ENCODE results near the gene APAF1.

Gene APAF1

DNA sequence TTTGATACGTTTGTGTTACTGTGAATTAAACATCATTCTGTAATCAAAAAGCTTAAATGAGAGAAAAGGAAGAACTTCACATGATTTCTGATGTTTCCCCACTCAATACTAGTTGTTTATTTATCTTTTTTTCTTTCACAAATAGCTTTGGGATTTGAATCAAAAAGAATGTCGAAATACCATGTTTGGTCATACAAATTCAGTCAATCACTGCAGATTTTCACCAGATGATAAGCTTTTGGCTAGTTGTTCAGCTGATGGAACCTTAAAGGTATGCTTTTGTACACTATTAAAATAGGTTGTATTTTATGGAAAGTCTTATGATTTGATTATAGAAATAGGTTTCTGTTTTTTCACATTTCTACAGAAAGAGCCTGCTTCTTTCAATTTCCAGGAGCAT lies 41.5 kb downstream of the APAF1 start:
- no peak for DNase-seq (ENCODE audit: low read depth)
- H3K4me3 ChIP-seq (ENCODE audit: low read depth, low read length), result no peak overlapping the region
- TF ChIP-seq, protein P1, sequence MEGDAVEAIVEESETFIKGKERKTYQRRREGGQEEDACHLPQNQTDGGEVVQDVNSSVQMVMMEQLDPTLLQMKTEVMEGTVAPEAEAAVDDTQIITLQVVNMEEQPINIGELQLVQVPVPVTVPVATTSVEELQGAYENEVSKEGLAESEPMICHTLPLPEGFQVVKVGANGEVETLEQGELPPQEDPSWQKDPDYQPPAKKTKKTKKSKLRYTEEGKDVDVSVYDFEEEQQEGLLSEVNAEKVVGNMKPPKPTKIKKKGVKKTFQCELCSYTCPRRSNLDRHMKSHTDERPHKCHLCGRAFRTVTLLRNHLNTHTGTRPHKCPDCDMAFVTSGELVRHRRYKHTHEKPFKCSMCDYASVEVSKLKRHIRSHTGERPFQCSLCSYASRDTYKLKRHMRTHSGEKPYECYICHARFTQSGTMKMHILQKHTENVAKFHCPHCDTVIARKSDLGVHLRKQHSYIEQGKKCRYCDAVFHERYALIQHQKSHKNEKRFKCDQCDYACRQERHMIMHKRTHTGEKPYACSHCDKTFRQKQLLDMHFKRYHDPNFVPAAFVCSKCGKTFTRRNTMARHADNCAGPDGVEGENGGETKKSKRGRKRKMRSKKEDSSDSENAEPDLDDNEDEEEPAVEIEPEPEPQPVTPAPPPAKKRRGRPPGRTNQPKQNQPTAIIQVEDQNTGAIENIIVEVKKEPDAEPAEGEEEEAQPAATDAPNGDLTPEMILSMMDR (IDR thresholded peaks at IDR 0.05; ENCODE audit: insufficient read depth, low read depth, low read length, missing control alignments), result no peak

GRCh38 chr12:98691351-98691750 lies 46.3 kb downstream of the APAF1 start:
- H3K4me3 ChIP-seq (ENCODE audit: low read depth, low read length), result no peak overlapping the region
- DNase-seq (ENCODE audit: low read depth), result no peak
- TF ChIP-seq, protein P1 (IDR thresholded peaks at IDR 0.05; ENCODE audit: insufficient read depth, low read depth, low read length, missing control alignments), result no peak

DNA sequence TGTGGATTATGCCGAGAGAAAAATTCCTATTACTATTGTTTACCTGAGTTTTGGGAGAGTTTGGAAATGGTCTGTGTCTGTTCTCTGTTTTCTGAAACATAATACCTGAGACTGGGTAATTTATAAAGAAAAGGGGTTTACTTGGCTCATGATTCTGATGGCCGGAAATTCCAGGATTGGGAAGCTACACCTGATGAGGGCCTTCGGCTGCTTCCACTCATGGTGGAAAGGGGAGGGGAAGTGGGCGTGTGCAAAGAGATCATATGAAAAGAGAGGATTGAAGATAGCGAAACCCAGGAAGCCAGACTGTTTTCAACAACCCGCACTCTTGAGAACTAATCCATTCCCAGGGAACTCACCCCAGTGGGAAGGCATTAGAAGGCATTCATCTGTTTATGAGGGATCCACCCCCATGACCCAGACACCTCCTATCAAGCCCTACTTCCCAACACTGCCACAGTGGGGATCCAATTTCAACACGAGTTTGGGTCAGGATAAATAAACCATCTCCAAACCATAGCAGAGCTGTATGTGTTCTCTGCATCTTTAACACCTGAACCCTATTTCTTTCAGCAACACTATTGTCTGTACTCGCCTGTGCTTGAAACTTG lies 51.1 kb downstream of the APAF1 start:
- DNase-seq (ENCODE audit: low read depth), result no peak
- TF ChIP-seq, protein P1 (IDR thresholded peaks at IDR 0.05; ENCODE audit: insufficient read depth, low read depth, low read length, missing control alignments), result no peak
- H3K4me3 ChIP-seq (ENCODE audit: low read depth, low read length), result no peak overlapping the region

- DNase-seq (ENCODE audit: low read depth), result no peak
- H3K4me3 ChIP-seq (ENCODE audit: low read depth, low read length), result no peak overlapping the region
- TF ChIP-seq, protein P1 (IDR thresholded peaks at IDR 0.05; ENCODE audit: insufficient read depth, low read depth, low read length, missing control alignments), result no peak
These were observed 52.1 kb downstream of the APAF1 start for GRCh38 chr12:98697209-98697608.

DNA sequence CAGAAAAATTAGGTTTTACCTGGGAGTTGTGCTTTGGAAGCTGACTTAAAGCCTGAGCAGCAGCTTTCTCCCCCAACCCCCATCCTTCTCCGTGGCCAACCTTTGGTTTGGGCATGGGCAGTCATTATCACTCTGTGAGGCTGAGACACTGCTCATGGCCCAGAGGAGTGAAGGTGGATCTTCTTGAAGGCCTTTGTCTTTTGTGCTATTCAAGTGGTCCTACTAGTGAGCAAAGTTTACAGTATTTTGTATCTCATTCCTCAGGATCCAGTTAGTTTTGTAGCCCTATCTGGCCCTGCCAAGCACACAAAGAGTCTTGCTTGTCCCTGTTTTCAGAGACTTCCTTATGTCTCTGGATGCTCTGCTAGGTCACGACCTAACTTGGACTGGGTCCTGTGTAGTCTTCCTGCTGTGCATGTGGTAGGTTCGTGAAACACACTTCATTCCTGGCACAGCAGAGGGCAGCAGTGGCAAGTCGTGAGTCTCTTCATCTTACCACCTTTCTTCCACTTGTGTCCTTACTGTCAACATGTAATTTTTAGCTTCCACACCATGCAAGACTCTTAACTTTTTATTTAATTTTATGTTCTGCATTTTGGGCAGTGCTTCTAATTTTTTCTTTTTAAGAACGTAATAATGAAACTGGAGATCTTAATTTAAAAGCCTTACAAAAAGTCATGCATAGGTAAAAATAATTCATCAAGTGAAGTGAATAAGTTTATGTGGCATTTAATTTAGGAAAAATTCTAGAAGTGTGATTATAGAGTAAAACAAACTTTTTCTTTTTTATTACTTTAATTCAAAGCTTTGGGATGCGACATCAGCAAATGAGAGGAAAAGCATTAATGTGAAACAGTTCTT lies 53.7 kb downstream of the APAF1 start:
- H3K4me3 ChIP-seq (ENCODE audit: low read depth, low read length), result no peak overlapping the region
- TF ChIP-seq, protein P1 (IDR thresholded peaks at IDR 0.05; ENCODE audit: insufficient read depth, low read depth, low read length, missing control alignments), result peak; percentile 63
- peak; percentile 75 for DNase-seq (ENCODE audit: low read depth)

- H3K4me3 ChIP-seq (ENCODE audit: low read depth, low read length), result no peak overlapping the region
- DNase-seq (ENCODE audit: low read depth), result no peak
- TF ChIP-seq, protein P1 (IDR thresholded peaks at IDR 0.05; ENCODE audit: insufficient read depth, low read depth, low read length, missing control alignments), result no peak
These were observed 54.5 kb downstream of the APAF1 start for GRCh38 chr12:98699586-98699985.
